WTC11 (cell line): ENCODE data around the gene GBF1. TPM values are rescaled to one million over a fixed set of nuclear protein-coding genes. Genes with fewer than 3 reads are reported as not detected.

ENCODE experiments used
- ATAC-seq: fragments of 200-7000 bp; cut with Tn5 transposase; 2 replicates; pipeline ENCODE4 v1.10.0; 2021; ENCODE audit warnings: mild to moderate bottlenecking, moderate library complexity
- CTCF ChIA-PET: fragments of 300-600 bp; sonication (Branson Sonifier 250); formaldehyde crosslinking; loops from one replicate; lab custom pipeline; 2021; ENCODE audit warnings: antibody characterized with exemption; lab: Charles Lee
- POLR2A ChIA-PET: fragments of 350-600 bp; sonication (Branson Sonifier 250); formaldehyde crosslinking; loops from one replicate; lab custom pipeline; 2021; ENCODE audit warnings: antibody characterized with exemption; lab: Charles Lee
- DNase-seq: peaks from one replicate; pipeline ENCODE4 v3.0.0; 2021; ENCODE audit warnings: low spot score
- H3K27ac Mint-ChIP-seq: 2 replicates; pipeline ENCODE4 v1.8.0; 2021; ENCODE audit warnings: mixed read lengths
- H3K27me3 Mint-ChIP-seq: 2 replicates; pipeline ENCODE4 v1.8.0; 2021; ENCODE audit warnings: low read depth, mild to moderate bottlenecking, moderate library complexity, mixed read lengths
- H3K36me3 Mint-ChIP-seq: 2 replicates; pipeline ENCODE4 v1.8.0; 2021; ENCODE audit warnings: mixed read lengths
- H3K4me1 Mint-ChIP-seq: 2 replicates; pipeline ENCODE4 v1.8.0; 2022; ENCODE audit warnings: mixed read lengths
- H3K4me3 Mint-ChIP-seq: 2 replicates; pipeline ENCODE4 v1.8.0; 2021; ENCODE audit warnings: mild to moderate bottlenecking, moderate library complexity, mixed read lengths
- H3K9me3 Mint-ChIP-seq: 2 replicates; pipeline ENCODE4 v1.8.0; 2021; ENCODE audit warnings: mixed read lengths
- EMX1 ChIP-seq: fragments of 250-450 bp; sonication (Bioruptor Pico); IDR thresholded peaks from 2 replicates; pipeline ENCODE4 v1.8.0; 2021; ENCODE audit warnings: mild to moderate bottlenecking
- ESRRA ChIP-seq: sonication (generic); formaldehyde crosslinking; IDR thresholded peaks from 2 replicates; pipeline ENCODE4 v1.8.1; 2022; ENCODE audit warnings: mild to moderate bottlenecking, missing genetic modification reagents, borderline replicate concordance
- FOXJ3 ChIP-seq: sonication (generic); formaldehyde crosslinking; IDR thresholded peaks from 2 replicates; pipeline ENCODE4 v1.9.0; 2021; ENCODE audit warnings: missing genetic modification reagents, mild to moderate bottlenecking, borderline replicate concordance
- FOXK1 ChIP-seq: sonication (generic); formaldehyde crosslinking; IDR thresholded peaks from 2 replicates; pipeline ENCODE4 v1.8.0; 2022; ENCODE audit warnings: mild to moderate bottlenecking, moderate library complexity, missing genetic modification reagents
- GABPB1 ChIP-seq: sonication (generic); formaldehyde crosslinking; IDR thresholded peaks from 2 replicates; pipeline ENCODE4 v1.8.1; 2023; ENCODE audit warnings: mild to moderate bottlenecking, missing genetic modification reagents
- HMGA2 ChIP-seq: fragments of 250-450 bp; sonication (Bioruptor Pico); IDR thresholded peaks from 2 replicates; pipeline ENCODE4 v1.4.0; 2021; ENCODE audit warnings: mild to moderate bottlenecking, moderate library complexity
- IRF2 ChIP-seq: sonication (generic); formaldehyde crosslinking; IDR thresholded peaks from 2 replicates; pipeline ENCODE4 v1.8.0; 2022; ENCODE audit warnings: low read depth, missing genetic modification reagents, borderline replicate concordance
- JUN ChIP-seq: sonication (generic); formaldehyde crosslinking; IDR thresholded peaks from 2 replicates; pipeline ENCODE4 v1.8.0; 2023; ENCODE audit warnings: mild to moderate bottlenecking, missing genetic modification reagents
- MYBL2 ChIP-seq: sonication (generic); formaldehyde crosslinking; IDR thresholded peaks from 2 replicates; pipeline ENCODE4 v1.8.1; 2023; ENCODE audit warnings: mild to moderate bottlenecking, moderate library complexity, missing genetic modification reagents
- OVOL2 ChIP-seq: fragments of 250-450 bp; sonication (Bioruptor Pico); IDR thresholded peaks from 2 replicates; pipeline ENCODE4 v1.9.0; 2021; ENCODE audit warnings: mild to moderate bottlenecking, borderline replicate concordance
- TP53 ChIP-seq: sonication (generic); formaldehyde crosslinking; IDR thresholded peaks from 2 replicates; pipeline ENCODE4 v1.8.1; 2023; ENCODE audit warnings: mild to moderate bottlenecking, missing genetic modification reagents
- ZNF232 ChIP-seq: sonication (generic); formaldehyde crosslinking; IDR thresholded peaks from 2 replicates; pipeline ENCODE4 v1.8.0; 2022; ENCODE audit warnings: mild to moderate bottlenecking, missing genetic modification reagents
- total RNA-seq: library from RNA; stranded (reverse); gene quantifications from 3 replicates; pipeline ENCODE4 v1.2.3, GENCODE V29; 2021
- TF ChIP-seq, protein P1 (sequence below): sonication (generic); formaldehyde crosslinking; IDR thresholded peaks from 2 replicates; pipeline ENCODE4 v1.8.0; 2022; ENCODE audit warnings: mild to moderate bottlenecking, missing genetic modification reagents
- TF ChIP-seq, protein P2 (sequence below): fragments of 200-600 bp; IDR thresholded peaks from 2 replicates; pipeline ENCODE4 v1.8.0; 2022; ENCODE audit warnings: antibody characterized with exemption
- TF ChIP-seq, protein P3 (sequence below): sonication (generic); formaldehyde crosslinking; IDR thresholded peaks from 2 replicates; pipeline ENCODE4 v1.8.1; 2023; ENCODE audit warnings: mild to moderate bottlenecking, missing genetic modification reagents, moderate library complexity
- TF ChIP-seq, protein P4 (sequence below): sonication (generic); formaldehyde crosslinking; IDR thresholded peaks from 2 replicates; pipeline ENCODE4 v1.8.1; 2022; ENCODE audit warnings: low read depth, mild to moderate bottlenecking, moderate library complexity, missing genetic modification reagents, borderline replicate concordance
- TF ChIP-seq, protein P5 (sequence below): fragments of 250-450 bp; sonication (Bioruptor Pico); IDR thresholded peaks from 2 replicates; pipeline ENCODE4 v1.9.0; 2021; ENCODE audit warnings: moderate library complexity, mild to moderate bottlenecking, inconsistent platforms, borderline replicate concordance
- TF ChIP-seq, protein P6 (sequence below): sonication (generic); formaldehyde crosslinking; IDR thresholded peaks from 2 replicates; pipeline ENCODE4 v1.8.1; 2023; ENCODE audit warnings: mild to moderate bottlenecking, missing genetic modification reagents
- TF ChIP-seq, protein P7 (sequence below): fragments of 250-450 bp; sonication (Bioruptor Pico); IDR thresholded peaks from 2 replicates; pipeline ENCODE4 v2.1.2; 2022; ENCODE audit warnings: mild to moderate bottlenecking, moderate library complexity

The GBF1 gene
- total RNA-seq, 1 experiment from 2014 or later, result 32.4 TPM

DNA sequence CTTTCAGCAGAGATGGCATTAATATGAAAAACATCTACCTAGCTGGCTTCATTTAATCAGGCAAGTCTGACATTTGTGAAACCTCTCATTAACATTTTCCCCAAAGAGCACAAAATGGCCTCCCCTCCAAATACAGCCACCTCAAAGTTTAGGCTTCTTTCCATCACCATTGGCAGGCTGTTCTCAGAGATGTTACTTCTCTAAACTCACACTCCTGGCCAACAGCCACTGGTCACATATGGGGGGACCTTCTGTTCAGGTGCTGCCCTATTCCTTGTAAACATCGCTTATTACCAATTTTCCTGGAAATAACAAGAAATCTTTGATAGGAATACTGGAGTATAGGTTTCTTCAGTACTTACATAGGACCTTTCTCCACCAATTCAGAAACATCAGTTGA, 69.5 kb downstream of the GBF1 start:
- CTCF ChIA-PET, result interaction anchor here (6.0 kb wide), 1 partner anchor 84 kb away, joined by 32 read pairs; no protein-coding TSS in a partner anchor
- ATAC-seq (no peak), DNase-seq (no peak)
- Mint-ChIP-seq H3K9me3 (no peaks in the 10 kb centered on the region), H3K36me3 (no peaks in the 10 kb centered on the region), H3K27me3 (no peaks in the 10 kb centered on the region), H3K27ac (no peak overlapping the region), H3K4me3 (no peak overlapping the region), H3K4me1 (peaks cover 11% of the 10 kb centered on the region)
- POLR2A ChIA-PET, result no interaction called here
- TF ChIP-seq, protein P1, sequence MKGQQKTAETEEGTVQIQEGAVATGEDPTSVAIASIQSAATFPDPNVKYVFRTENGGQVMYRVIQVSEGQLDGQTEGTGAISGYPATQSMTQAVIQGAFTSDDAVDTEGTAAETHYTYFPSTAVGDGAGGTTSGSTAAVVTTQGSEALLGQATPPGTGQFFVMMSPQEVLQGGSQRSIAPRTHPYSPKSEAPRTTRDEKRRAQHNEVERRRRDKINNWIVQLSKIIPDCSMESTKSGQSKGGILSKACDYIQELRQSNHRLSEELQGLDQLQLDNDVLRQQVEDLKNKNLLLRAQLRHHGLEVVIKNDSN (CRISPR knock-in tag), result no peak
- no peak for TF ChIP-seq ESRRA

DNA sequence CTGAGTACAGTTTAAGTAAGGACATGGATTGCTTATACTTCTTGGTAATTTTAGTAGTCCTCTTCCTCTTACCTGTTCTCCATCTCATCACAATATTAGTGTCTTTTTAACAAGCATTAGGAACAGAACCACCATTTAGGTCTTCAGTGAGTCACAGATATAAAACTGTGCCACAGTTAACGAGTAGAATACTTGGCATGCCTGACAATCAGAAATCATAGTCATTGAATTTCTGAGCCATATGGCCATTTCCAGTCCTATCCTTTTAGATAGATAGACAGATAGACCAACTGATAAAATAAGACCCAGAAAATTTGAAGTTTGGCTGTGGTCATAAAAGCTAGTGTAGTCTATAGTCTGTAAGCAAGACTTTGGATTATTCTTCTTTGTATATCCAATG, 71.1 kb downstream of the GBF1 start:
- no peak for ATAC-seq
- peaks cover under 1% of the 10 kb centered on the region; the same call in 1 of the 2 replicates for H3K4me1 Mint-ChIP-seq

DNA sequence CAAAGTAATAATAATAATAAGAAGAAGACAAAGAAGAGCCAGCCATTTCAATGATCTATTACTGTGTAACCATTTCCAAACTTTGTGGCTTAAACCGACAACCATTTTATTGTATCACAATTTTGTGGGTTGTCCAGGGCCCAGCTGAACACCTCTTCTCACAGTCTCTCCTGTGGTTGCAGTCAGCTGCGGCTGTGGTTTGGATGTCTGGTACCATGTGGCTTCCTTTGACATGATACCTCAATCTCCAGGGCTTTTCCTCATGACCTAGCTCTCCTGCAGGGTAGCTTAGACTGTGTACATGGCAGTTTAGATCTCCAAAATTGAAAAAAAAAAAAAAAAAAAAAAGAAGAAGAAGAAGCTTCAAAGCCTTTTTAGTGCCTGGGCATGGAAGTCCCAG, 77.6 kb downstream of the GBF1 start:
- peaks cover 6% of the 10 kb centered on the region for H3K4me1 Mint-ChIP-seq
- ChIA-PET CTCF (interaction anchor here (0.6 to 1.1 kb wide), 3 partner anchors 24 to 99 kb away, joined by 3 to 4 read pairs (median 3); no protein-coding TSS in a partner anchor), POLR2A (no interaction called here)
- no peak for DNase-seq
- H3K27ac Mint-ChIP-seq, result no peak overlapping the region
- H3K27me3 Mint-ChIP-seq, result no peaks in the 10 kb centered on the region; the same call in 1 of the 2 replicates
- H3K9me3 Mint-ChIP-seq, result no peaks in the 10 kb centered on the region
- no peaks in the 10 kb centered on the region for H3K36me3 Mint-ChIP-seq
- no peak overlapping the region for H3K4me3 Mint-ChIP-seq
- no peak for TF ChIP-seq GABPB1
- TF ChIP-seq IRF2 (CRISPR knock-in tag), result no peak
- no peak for TF ChIP-seq HMGA2
- TF ChIP-seq, protein P2, sequence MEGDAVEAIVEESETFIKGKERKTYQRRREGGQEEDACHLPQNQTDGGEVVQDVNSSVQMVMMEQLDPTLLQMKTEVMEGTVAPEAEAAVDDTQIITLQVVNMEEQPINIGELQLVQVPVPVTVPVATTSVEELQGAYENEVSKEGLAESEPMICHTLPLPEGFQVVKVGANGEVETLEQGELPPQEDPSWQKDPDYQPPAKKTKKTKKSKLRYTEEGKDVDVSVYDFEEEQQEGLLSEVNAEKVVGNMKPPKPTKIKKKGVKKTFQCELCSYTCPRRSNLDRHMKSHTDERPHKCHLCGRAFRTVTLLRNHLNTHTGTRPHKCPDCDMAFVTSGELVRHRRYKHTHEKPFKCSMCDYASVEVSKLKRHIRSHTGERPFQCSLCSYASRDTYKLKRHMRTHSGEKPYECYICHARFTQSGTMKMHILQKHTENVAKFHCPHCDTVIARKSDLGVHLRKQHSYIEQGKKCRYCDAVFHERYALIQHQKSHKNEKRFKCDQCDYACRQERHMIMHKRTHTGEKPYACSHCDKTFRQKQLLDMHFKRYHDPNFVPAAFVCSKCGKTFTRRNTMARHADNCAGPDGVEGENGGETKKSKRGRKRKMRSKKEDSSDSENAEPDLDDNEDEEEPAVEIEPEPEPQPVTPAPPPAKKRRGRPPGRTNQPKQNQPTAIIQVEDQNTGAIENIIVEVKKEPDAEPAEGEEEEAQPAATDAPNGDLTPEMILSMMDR, result no peak
- no peak for TF ChIP-seq TP53 (CRISPR knock-in tag)
- TF ChIP-seq, protein P3, sequence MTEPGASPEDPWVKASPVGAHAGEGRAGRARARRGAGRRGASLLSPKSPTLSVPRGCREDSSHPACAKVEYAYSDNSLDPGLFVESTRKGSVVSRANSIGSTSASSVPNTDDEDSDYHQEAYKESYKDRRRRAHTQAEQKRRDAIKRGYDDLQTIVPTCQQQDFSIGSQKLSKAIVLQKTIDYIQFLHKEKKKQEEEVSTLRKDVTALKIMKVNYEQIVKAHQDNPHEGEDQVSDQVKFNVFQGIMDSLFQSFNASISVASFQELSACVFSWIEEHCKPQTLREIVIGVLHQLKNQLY (CRISPR knock-in tag), result no peak
- TF ChIP-seq FOXJ3, result no peak
- TF ChIP-seq EMX1, result no peak
- no peak for TF ChIP-seq ZNF232 (CRISPR knock-in tag)
- no peak for TF ChIP-seq ESRRA
- no peak for TF ChIP-seq FOXK1 (CRISPR knock-in tag)
- TF ChIP-seq, protein P4, sequence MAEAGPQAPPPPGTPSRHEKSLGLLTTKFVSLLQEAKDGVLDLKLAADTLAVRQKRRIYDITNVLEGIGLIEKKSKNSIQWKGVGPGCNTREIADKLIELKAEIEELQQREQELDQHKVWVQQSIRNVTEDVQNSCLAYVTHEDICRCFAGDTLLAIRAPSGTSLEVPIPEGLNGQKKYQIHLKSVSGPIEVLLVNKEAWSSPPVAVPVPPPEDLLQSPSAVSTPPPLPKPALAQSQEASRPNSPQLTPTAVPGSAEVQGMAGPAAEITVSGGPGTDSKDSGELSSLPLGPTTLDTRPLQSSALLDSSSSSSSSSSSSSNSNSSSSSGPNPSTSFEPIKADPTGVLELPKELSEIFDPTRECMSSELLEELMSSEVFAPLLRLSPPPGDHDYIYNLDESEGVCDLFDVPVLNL (CRISPR knock-in tag), result no peak
- TF ChIP-seq MYBL2, result no peak
- no peak for TF ChIP-seq JUN (CRISPR knock-in tag)
- no peak for TF ChIP-seq OVOL2 (CRISPR knock-in tag)
- TF ChIP-seq, protein P5, sequence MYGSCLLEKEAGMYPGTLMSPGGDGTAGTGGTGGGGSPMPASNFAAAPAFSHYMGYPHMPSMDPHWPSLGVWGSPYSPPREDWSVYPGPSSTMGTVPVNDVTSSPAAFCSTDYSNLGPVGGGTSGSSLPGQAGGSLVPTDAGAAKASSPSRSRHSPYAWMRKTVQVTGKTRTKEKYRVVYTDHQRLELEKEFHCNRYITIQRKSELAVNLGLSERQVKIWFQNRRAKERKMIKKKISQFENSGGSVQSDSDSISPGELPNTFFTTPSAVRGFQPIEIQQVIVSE (CRISPR knock-in tag), result no peak
- TF ChIP-seq, protein P6, sequence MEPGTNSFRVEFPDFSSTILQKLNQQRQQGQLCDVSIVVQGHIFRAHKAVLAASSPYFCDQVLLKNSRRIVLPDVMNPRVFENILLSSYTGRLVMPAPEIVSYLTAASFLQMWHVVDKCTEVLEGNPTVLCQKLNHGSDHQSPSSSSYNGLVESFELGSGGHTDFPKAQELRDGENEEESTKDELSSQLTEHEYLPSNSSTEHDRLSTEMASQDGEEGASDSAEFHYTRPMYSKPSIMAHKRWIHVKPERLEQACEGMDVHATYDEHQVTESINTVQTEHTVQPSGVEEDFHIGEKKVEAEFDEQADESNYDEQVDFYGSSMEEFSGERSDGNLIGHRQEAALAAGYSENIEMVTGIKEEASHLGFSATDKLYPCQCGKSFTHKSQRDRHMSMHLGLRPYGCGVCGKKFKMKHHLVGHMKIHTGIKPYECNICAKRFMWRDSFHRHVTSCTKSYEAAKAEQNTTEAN (CRISPR knock-in tag), result no peak
- TF ChIP-seq, protein P7, sequence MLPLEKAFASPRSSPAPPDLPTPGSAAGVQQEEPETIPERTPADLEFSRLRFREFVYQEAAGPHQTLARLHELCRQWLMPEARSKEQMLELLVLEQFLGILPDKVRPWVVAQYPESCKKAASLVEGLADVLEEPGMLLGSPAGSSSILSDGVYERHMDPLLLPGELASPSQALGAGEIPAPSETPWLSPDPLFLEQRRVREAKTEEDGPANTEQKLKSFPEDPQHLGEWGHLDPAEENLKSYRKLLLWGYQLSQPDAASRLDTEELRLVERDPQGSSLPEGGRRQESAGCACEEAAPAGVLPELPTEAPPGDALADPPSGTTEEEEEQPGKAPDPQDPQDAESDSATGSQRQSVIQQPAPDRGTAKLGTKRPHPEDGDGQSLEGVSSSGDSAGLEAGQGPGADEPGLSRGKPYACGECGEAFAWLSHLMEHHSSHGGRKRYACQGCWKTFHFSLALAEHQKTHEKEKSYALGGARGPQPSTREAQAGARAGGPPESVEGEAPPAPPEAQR, result no peak
- TF ChIP-seq, all 79 proteins: peak for 0
- no peak for ATAC-seq

More for the DNA sequence above, 71.1 kb downstream of the GBF1 start:
- H3K27ac Mint-ChIP-seq, result no peak overlapping the region
- DNase-seq, result no peak
- TF ChIP-seq GABPB1, result no peak
- TF ChIP-seq IRF2 (CRISPR knock-in tag), result no peak
- TF ChIP-seq, all 79 proteins: peak for 0
- Mint-ChIP-seq H3K9me3 (no peaks in the 10 kb centered on the region), H3K4me3 (no peak overlapping the region), H3K27me3 (no peaks in the 10 kb centered on the region; the same call in 1 of the 2 replicates), H3K36me3 (no peaks in the 10 kb centered on the region)
- CTCF ChIA-PET, result interaction anchor here (1.9 kb wide), 1 partner anchor 86 kb away, joined by 6 read pairs; no protein-coding TSS in a partner anchor
- POLR2A ChIA-PET, result no interaction called here
